GM12878 (cell line): Measurements from ENCODE around the gene DMRTA2. TPM values are rescaled to one million over a fixed set of nuclear protein-coding genes. Genes with fewer than 3 reads are reported as not detected.

Experiments
- ATAC-seq: fragments of 200-7000 bp; cut with Tn5 transposase; 3 replicates; pipeline ENCODE4 v1.9.1; 2020; ENCODE audit warnings: mild to moderate bottlenecking, moderate library complexity
- BruUV-seq: library from RNA; stranded (reverse); fragments of 400-500 nt; replicated peaks from 2 replicates; lab custom pipeline; 2021; lab: Mats Ljungman, UMichigan
- CTCF ChIA-PET: fragments of 300-600 bp; sonication (Branson Sonifier 250); formaldehyde crosslinking; extraction: SDS; loops from one replicate; lab custom pipeline; 2021; ENCODE audit warnings: inconsistent platforms; lab: Yijun Ruan, JAX
- POLR2A ChIA-PET: fragments of 350-600 bp; formaldehyde crosslinking; extraction: SDS; loops from one replicate; lab custom pipeline; 2021; ENCODE audit warnings: inconsistent platforms; lab: Charles Lee
- RAD21 ChIA-PET: fragments of 300-600 bp; sonication (Branson Sonifier 250); formaldehyde crosslinking; loops from one replicate; lab custom pipeline; 2023; ENCODE audit warnings: antibody characterized with exemption; ENCODE audit not compliant: unreplicated experiment; lab: Charles Lee
- SMC1A ChIA-PET: fragments of 300-600 bp; sonication (Branson Sonifier 250); formaldehyde crosslinking; loops from one replicate; lab custom pipeline; 2023; ENCODE audit not compliant: unreplicated experiment, uncharacterized antibody; lab: Charles Lee
- DNase-seq: peaks from one replicate; pipeline ENCODE4 v3.0.0-alpha.2; 2011; ENCODE audit warnings: low read depth, low spot score
- FAIRE-seq: peaks from 3 replicates; lab custom pipeline; 2011; peaks lifted over from hg19 to GRCh38; lab: Jason Lieb, UNC
- H2AFZ ChIP-seq: 2 replicates; pipeline ENCODE4 v1.6.0; 2011; ENCODE audit warnings: low read depth, low read length, control low read depth; ENCODE audit not compliant: control insufficient read depth
- H3K27ac ChIP-seq: 2 replicates; pipeline ENCODE4 v1.5.1; 2011; ENCODE audit warnings: control low read depth; ENCODE audit not compliant: control insufficient read depth, insufficient read depth
- H3K27me3 ChIP-seq, 2 experiments: replicated peaks in 1 of 2; 2 replicates each; pipeline versions ENCODE4 v1.6.0 to v1.6.1; 2011; ENCODE audit warnings: low read length in 1 of 2; ENCODE audit not compliant: control insufficient read depth in 2 of 2, insufficient read depth in 2 of 2
- H3K36me3 ChIP-seq, 2 experiments: 2 replicates each; pipeline ENCODE4 v1.5.1; 2011; ENCODE audit warnings: low read length in 1 of 2; ENCODE audit not compliant: control insufficient read depth in 2 of 2, insufficient read depth in 2 of 2
- H3K4me1 ChIP-seq: 2 replicates; pipeline ENCODE4 v1.6.1; 2011; ENCODE audit warnings: mild to moderate bottlenecking, low read length, moderate library complexity, mixed read lengths; ENCODE audit not compliant: control insufficient read depth, insufficient read depth
- H3K4me2 ChIP-seq: 2 replicates; pipeline ENCODE4 v1.6.0; 2011; ENCODE audit warnings: control low read depth; ENCODE audit not compliant: control insufficient read depth, insufficient read depth
- H3K4me3 ChIP-seq: fragments of 200-600 bp; sonication (generic); 2 replicates; pipeline ENCODE4 v1.5.1; 2016
- H3K79me2 ChIP-seq: 2 replicates; pipeline ENCODE4 v1.6.0; 2011; ENCODE audit warnings: low read length; ENCODE audit not compliant: control insufficient read depth, insufficient read depth
- H3K9ac ChIP-seq: 2 replicates; pipeline ENCODE4 v1.8.0; 2011; ENCODE audit warnings: low read length, control low read depth, mixed read lengths; ENCODE audit not compliant: control insufficient read depth, insufficient read depth
- H3K9me3 ChIP-seq: replicated peaks from 3 replicates; pipeline ENCODE4 v1.5.1; 2011; ENCODE audit warnings: mild to moderate bottlenecking, low read length; ENCODE audit not compliant: control insufficient read depth, insufficient read depth
- H4K20me1 ChIP-seq: 2 replicates; pipeline ENCODE4 v1.6.0; 2011; ENCODE audit not compliant: control insufficient read depth, insufficient read depth
- ATF7 ChIP-seq: fragments of 450-650 bp; IDR thresholded peaks from 2 replicates; pipeline ENCODE4 v1.6.1; 2016; ENCODE audit warnings: low read depth, mild to moderate bottlenecking
- BHLHE40 ChIP-seq, 2 experiments: fragments of 450-650 bp in 1 of 2; IDR thresholded peaks; 2 replicates each; pipeline ENCODE4 v1.6.1; 2011 to 2017; ENCODE audit warnings: low read depth in 2 of 2, borderline replicate concordance in 1 of 2, improper control_type of control experiment in 1 of 2, low read length in 1 of 2, mild to moderate bottlenecking in 1 of 2
- CEBPB ChIP-seq, 2 experiments: fragments of 150-350 bp in 1 of 2; IDR thresholded peaks; 2 replicates each; pipeline ENCODE4 v1.6.1; 2012 to 2014; ENCODE audit warnings: low read depth in 2 of 2, low read length in 2 of 2, borderline replicate concordance in 1 of 2, inconsistent platforms in 1 of 2
- FOS ChIP-seq: IDR thresholded peaks from 3 replicates; pipeline ENCODE4 v1.6.1; 2011; ENCODE audit warnings: borderline replicate concordance; ENCODE audit not compliant: insufficient read length; ENCODE audit errors: extremely low read depth
- GATAD2B ChIP-seq: fragments of 450-650 bp; conservative IDR thresholded peaks from 2 replicates; pipeline ENCODE4 v1.6.1; 2017; ENCODE audit warnings: low read depth, mild to moderate bottlenecking, moderate library complexity
- HDAC6 ChIP-seq: fragments of 200-600 bp; sonication (generic); IDR thresholded peaks from one replicate; pipeline ENCODE4 v1.8.0; 2017; ENCODE audit warnings: antibody characterized with exemption; ENCODE audit not compliant: unreplicated experiment
- IKZF1 ChIP-seq: fragments of 450-650 bp; conservative IDR thresholded peaks from 2 replicates; pipeline ENCODE4 v1.6.1; 2017; ENCODE audit warnings: antibody characterized with exemption, mild to moderate bottlenecking
- JUND ChIP-seq: IDR thresholded peaks from 2 replicates; pipeline ENCODE4 v1.6.1; 2012; ENCODE audit warnings: low read depth, mild to moderate bottlenecking, low read length, improper control_type of control experiment, moderate library complexity
- MEF2B ChIP-seq: fragments of 450-650 bp; IDR thresholded peaks from 2 replicates; pipeline ENCODE4 v1.6.1; 2018; ENCODE audit warnings: mild to moderate bottlenecking, moderate library complexity; ENCODE audit not compliant: partially characterized antibody, poor library complexity, severe bottlenecking
- MYC ChIP-seq: IDR thresholded peaks from 2 replicates; pipeline ENCODE4 v1.6.1; 2011; ENCODE audit warnings: mild to moderate bottlenecking, low read length, moderate library complexity, inconsistent platforms; ENCODE audit not compliant: insufficient read depth, insufficient replicate concordance, insufficient read length, severe bottlenecking
- NFYA ChIP-seq: IDR thresholded peaks from 2 replicates; pipeline ENCODE4 v1.6.1; 2011; ENCODE audit warnings: low read depth, mild to moderate bottlenecking, low read length, improper control_type of control experiment, borderline replicate concordance
- PML ChIP-seq: IDR thresholded peaks from 2 replicates; pipeline ENCODE4 v1.6.1; 2012; ENCODE audit warnings: low read length, inconsistent platforms
- POLR2A ChIP-seq: IDR thresholded peaks from 2 replicates; pipeline ENCODE4 v1.6.1; 2011; ENCODE audit warnings: low read depth, mild to moderate bottlenecking, low read length
- SMAD1 ChIP-seq: fragments of 450-650 bp; IDR thresholded peaks from 2 replicates; pipeline ENCODE4 v1.6.1; 2018; ENCODE audit warnings: mild to moderate bottlenecking, low read depth; ENCODE audit not compliant: partially characterized antibody
- SMC3 ChIP-seq: IDR thresholded peaks from 2 replicates; pipeline ENCODE4 v1.6.1; 2011; ENCODE audit warnings: low read length, improper control_type of control experiment, borderline replicate concordance
- SREBF2 ChIP-seq: IDR thresholded peaks from 2 replicates; pipeline ENCODE4 v1.6.1; 2012; ENCODE audit warnings: mild to moderate bottlenecking, low read length
- WRNIP1 ChIP-seq: IDR thresholded peaks from 2 replicates; pipeline ENCODE4 v1.6.1; 2011; ENCODE audit warnings: low read depth, low read length, improper control_type of control experiment, borderline replicate concordance
- YY1 ChIP-seq: IDR thresholded peaks from 2 replicates; pipeline ENCODE4 v1.6.1; 2011; ENCODE audit warnings: low read depth, mild to moderate bottlenecking, low read length
- WGBS: methylation state at CpG from one replicate; pipeline ENCODE4 v1.1.6; 2016; ENCODE audit warnings: low lambda C conversion rate; ENCODE audit not compliant: insufficient replicate concordance, insufficient coverage; ENCODE audit errors: missing lambda C conversion rate; 5-methylcytosine and 5-hydroxymethylcytosine counted together
- in situ Hi-C: fragments of 300-500 bp; cut with MboI; formaldehyde crosslinking; loops from 9 replicates; pipeline ENCODE4 v1.14.3; 2018; ENCODE audit warnings: mixed read lengths
- intact Hi-C: fragments of 100-400 bp; cut with micrococcal nuclease; formaldehyde crosslinking; loops from one replicate; pipeline ENCODE4 v1.14.2; 2022; ENCODE audit not compliant: unreplicated experiment
- polyA plus RNA-seq, 11 experiments: library from polyadenylated mRNA; depleted of rRNA in 4 of 11; unstranded in 6 of 11; stranded (reverse) in 5 of 11; fragments of >200 nt; fragmentation: Nextera tagmentation in 4 of 11; fragmentation: Illumina TruSeq in 1 of 11; extraction: Ambion mirVana in 4 of 11; extraction: Trizol in 1 of 11; gene quantifications; 1 replicate in 1 of 11; 2 replicates in 10 of 11; pipeline versions ENCODE4 v1.2.1 to v1.2.3, GENCODE V29; 2011 to 2016; ENCODE audit warnings: inconsistent platforms in 2 of 11, missing spikeins in 2 of 11, low read depth in 1 of 11
- total RNA-seq, 4 experiments: library from RNA; depleted of rRNA in 3 of 4; stranded (reverse); fragments of >200 nt in 3 of 4; fragmentation: Illumina TruSeq in 1 of 4; extraction: Trizol in 1 of 4; gene quantifications; 2 replicates each; pipeline versions ENCODE4 v1.2.1 to v1.2.3, GENCODE V29; 2013 to 2021
- TF ChIP-seq, protein P1 (sequence below): fragments of 450-650 bp; formaldehyde crosslinking; IDR thresholded peaks from 2 replicates; pipeline ENCODE4 v1.4.0; 2022; ENCODE audit warnings: mild to moderate bottlenecking, moderate library complexity

DMRTA2 gene
- total and polyA plus RNA-seq, 10 of the 15 experiments (the other 5 are each of a cell fraction or from before 2014, with no cell fraction given) = not detected

GRCh38 chr1:50416553-50417453, 6.4 kb downstream of the DMRTA2 start:
- Histone ChIP-seq H3K79me2 (no peaks in the 10 kb centered on the region), H3K4me3 (no peak overlapping the region), H3K4me2 (no peak overlapping the region), H4K20me1 (no peaks in the 10 kb centered on the region), H3K4me1 (no peaks in the 10 kb centered on the region), H3K27me3 (peaks cover 12 to 32% of the 10 kb centered on the region in 2 experiments), H3K9ac (no peak overlapping the region), H2AFZ (no peak overlapping the region), H3K27ac (no peak overlapping the region), H3K36me3 (no peaks in the 10 kb centered on the region), H3K9me3 (no peaks in the 10 kb centered on the region; the same call in 2 of the 3 replicates)
- ChIA-PET RAD21 (no interaction called here), POLR2A (no interaction called here), SMC1A (no interaction called here), CTCF (no interaction called here)
- TF ChIP-seq GATAD2B (no peak), SMAD1 (no peak), NFYA (no peak), IKZF1 (no peak), SMC3 (no peak), SREBF2 (no peak), BHLHE40 (IDR thresholded peaks at IDR 0.05; ENCODE audit: borderline replicate concordance in 1 of 2, low read depth in 2 of 2, low read length in 1 of 2) (no peak), MYC (no peak), ATF7 (no peak), PML (no peak), MEF2B (no peak), CEBPB (IDR thresholded peaks at IDR 0.05; ENCODE audit: borderline replicate concordance in 1 of 2, low read depth in 2 of 2, low read length in 2 of 2) (no peak), POLR2A (no peak), FOS (no peak), WRNIP1 (no peak), YY1 (no peak), JUND (no peak), HDAC6 (no peak)
- TF ChIP-seq, protein P1, sequence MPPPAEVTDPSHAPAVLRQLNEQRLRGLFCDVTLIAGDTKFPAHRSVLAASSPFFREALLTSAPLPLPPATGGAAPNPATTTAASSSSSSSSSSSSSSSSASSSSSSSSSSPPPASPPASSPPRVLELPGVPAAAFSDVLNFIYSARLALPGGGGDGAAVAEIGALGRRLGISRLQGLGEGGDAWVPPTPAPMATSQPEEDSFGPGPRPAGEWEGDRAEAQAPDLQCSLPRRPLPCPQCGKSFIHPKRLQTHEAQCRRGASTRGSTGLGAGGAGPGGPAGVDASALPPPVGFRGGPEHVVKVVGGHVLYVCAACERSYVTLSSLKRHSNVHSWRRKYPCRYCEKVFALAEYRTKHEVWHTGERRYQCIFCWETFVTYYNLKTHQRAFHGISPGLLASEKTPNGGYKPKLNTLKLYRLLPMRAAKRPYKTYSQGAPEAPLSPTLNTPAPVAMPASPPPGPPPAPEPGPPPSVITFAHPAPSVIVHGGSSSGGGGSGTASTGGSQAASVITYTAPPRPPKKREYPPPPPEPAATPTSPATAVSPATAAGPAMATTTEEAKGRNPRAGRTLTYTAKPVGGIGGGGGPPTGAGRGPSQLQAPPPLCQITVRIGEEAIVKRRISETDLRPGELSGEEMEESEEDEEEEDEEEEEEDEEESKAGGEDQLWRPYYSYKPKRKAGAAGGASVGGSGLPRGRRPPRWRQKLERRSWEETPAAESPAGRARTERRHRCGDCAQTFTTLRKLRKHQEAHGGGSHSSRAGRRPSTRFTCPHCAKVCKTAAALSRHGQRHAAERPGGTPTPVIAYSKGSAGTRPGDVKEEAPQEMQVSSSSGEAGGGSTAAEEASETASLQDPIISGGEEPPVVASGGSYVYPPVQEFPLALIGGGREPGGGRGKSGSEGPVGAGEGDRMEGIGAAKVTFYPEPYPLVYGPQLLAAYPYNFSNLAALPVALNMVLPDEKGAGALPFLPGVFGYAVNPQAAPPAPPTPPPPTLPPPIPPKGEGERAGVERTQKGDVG (CRISPR knock-in tag) = no peak
- intact Hi-C loops (no loop called here), in situ Hi-C loops (no loop called here)
- no peak for ATAC-seq
- WGBS = 29% methylated on average over 46 of the region's 46 CpGs
- DNase-seq = no peak
- no TSS peak for BruUV-seq
- no peak for FAIRE-seq
